Esophagus muscularis mucosa (tissue), 3 donors: ENCODE data around the gene STYXL1.
A peak's percentile ranks its signal among the peaks of the same experiment; 100 is the strongest.

Experiments
- POLR2A ChIP-seq: fragments of 450-650 bp; IDR thresholded peaks from one replicate; pipeline ENCODE4 v1.6.1; 2017; ENCODE audit warnings: antibody characterized with exemption, moderate library complexity, mild to moderate bottlenecking, low read depth
- POLR2AphosphoS5 ChIP-seq, 2 donors: sonication (generic); formaldehyde crosslinking; IDR thresholded peaks; one replicate each; pipeline ENCODE4 v1.6.1; 2017; ENCODE audit warnings: antibody characterized with exemption in 2 of 2
- TF ChIP-seq, protein P1 (sequence below), 3 experiments: fragments of 200-600 bp in 2 of 3; fragments of 450-650 bp in 1 of 3; sonication (generic) in 2 of 3; IDR thresholded peaks; one replicate each; pipeline ENCODE4 v1.5.1; 2017 to 2019; ENCODE audit warnings: antibody characterized with exemption in 3 of 3, mild to moderate bottlenecking in 2 of 3, moderate library complexity in 1 of 3

DNA sequence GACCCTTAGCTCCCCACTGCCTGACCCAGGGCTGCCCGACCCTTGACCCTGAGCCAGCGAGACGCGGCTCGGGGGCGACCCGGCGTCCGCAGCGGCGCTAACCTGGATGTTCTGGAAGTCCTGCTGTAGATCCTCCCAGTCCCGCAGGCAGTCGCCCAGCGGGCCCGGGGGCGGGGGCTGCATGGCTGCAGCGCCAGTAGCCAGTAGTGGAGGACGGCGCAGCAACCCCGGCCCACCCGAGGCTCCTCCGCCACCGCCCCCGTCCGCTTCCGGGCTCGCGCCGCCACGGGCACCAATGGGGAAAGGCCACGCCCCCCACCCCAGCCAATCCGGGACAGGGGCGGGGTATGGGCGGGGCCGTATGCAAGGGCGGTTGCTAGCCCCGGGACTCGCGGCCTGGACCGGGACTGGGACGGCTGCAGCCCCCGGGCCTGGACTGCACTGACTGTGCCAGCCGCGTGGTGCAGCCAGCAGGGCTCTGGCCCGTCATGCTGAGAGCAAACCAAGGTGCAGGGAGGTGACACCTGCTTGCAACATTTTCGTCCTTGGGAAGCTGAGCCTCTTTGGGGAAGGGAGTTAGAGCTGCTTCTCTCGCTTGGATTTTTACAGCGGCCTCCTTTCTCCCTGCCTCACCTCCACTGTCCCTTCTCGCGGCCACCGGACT lies 53.3 kb downstream of the STYXL1 start, which contains the start of gene TMEM120A:
- TF ChIP-seq, protein P1, sequence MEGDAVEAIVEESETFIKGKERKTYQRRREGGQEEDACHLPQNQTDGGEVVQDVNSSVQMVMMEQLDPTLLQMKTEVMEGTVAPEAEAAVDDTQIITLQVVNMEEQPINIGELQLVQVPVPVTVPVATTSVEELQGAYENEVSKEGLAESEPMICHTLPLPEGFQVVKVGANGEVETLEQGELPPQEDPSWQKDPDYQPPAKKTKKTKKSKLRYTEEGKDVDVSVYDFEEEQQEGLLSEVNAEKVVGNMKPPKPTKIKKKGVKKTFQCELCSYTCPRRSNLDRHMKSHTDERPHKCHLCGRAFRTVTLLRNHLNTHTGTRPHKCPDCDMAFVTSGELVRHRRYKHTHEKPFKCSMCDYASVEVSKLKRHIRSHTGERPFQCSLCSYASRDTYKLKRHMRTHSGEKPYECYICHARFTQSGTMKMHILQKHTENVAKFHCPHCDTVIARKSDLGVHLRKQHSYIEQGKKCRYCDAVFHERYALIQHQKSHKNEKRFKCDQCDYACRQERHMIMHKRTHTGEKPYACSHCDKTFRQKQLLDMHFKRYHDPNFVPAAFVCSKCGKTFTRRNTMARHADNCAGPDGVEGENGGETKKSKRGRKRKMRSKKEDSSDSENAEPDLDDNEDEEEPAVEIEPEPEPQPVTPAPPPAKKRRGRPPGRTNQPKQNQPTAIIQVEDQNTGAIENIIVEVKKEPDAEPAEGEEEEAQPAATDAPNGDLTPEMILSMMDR (IDR thresholded peaks at IDR 0.05) = peak in 2 of 3 experiments; percentile 20 to 38
- TF ChIP-seq POLR2A = peak; percentile 52
- TF ChIP-seq POLR2AphosphoS5 (IDR thresholded peaks at IDR 0.05) = peak; percentile 87 to 96
